H1 (cell line): ENCODE data around the gene COL5A2. TPM values are rescaled to one million over a fixed set of nuclear protein-coding genes. Genes with fewer than 3 reads are reported as not detected.

ENCODE experiments used
- ATF3 ChIP-seq: IDR thresholded peaks from 2 replicates; pipeline ENCODE4 v1.6.1; 2011; ENCODE audit warnings: low read depth, mild to moderate bottlenecking, low read length; ENCODE audit not compliant: insufficient read depth
- CTCF ChIP-seq, 3 experiments: IDR thresholded peaks; 1 replicate in 2 of 3; 2 replicates in 1 of 3; pipeline versions ENCODE4 v1.5.1 to v1.6.1; 2011; ENCODE audit warnings: low read length in 3 of 3, mild to moderate bottlenecking in 3 of 3, inconsistent platforms in 2 of 3, low read depth in 1 of 3, moderate library complexity in 1 of 3; ENCODE audit not compliant: insufficient read depth in 1 of 3; ENCODE audit errors: control extremely low read depth in 1 of 3
- EGR1 ChIP-seq: IDR thresholded peaks from 2 replicates; pipeline ENCODE4 v1.6.1; 2011; ENCODE audit warnings: low read depth, low read length, borderline replicate concordance
- KDM1A ChIP-seq: fragments of 200-600, 300-600 bp; sonication (generic); IDR thresholded peaks from 2 replicates; pipeline ENCODE4 v1.7.1; 2016; ENCODE audit warnings: mild to moderate bottlenecking, low read length, borderline replicate concordance
- SP1 ChIP-seq: IDR thresholded peaks from 2 replicates; pipeline ENCODE4 v1.6.1; 2011; ENCODE audit warnings: low read depth, low read length
- TEAD4 ChIP-seq: IDR thresholded peaks from 2 replicates; pipeline ENCODE4 v1.6.1; 2012; ENCODE audit warnings: low read depth, low read length, inconsistent platforms, mixed read lengths
- polyA plus RNA-seq, 7 experiments: library from polyadenylated mRNA; depleted of rRNA in 3 of 7; stranded (reverse) in 5 of 7; unstranded in 2 of 7; fragments of >200 nt in 5 of 7; fragments of 200-250 nt in 2 of 7; gene quantifications; 1 replicate in 5 of 7; 2 replicates in 1 of 7; 4 replicates in 1 of 7; pipeline versions ENCODE4 v1.2.1 to v1.2.3, GENCODE V29; 2011 to 2013; ENCODE audit warnings: missing spikeins in 2 of 7, mixed read lengths in 2 of 7
- total RNA-seq: library from RNA; stranded (reverse); fragmentation: NEBNext Ultra II Directional; extraction: Animal tissue kit (Norgen Biotek cat#: 25700); gene quantifications from 2 replicates; pipeline ENCODE4 v1.2.1, GENCODE V29; 2021

The COL5A2 gene
- total and polyA plus RNA-seq, 2 of the 8 experiments (the other 6 are each of a cell fraction or from before 2014, with no cell fraction given) = 4.7 to 24.2 TPM

- TF ChIP-seq SP1 (no peak), KDM1A (no peak), TEAD4 (no peak), ATF3 (no peak), CTCF (IDR thresholded peaks at IDR 0.05; ENCODE audit: control extremely low read depth in 1 of 3, insufficient read depth in 1 of 3, low read depth in 1 of 3, low read length in 3 of 3) (no peak), EGR1 (no peak)
These were observed 122.2 kb downstream of the COL5A2 start (continued) for GRCh38 chr2:189057316-189057715.
